HepG2 (cell line): ENCODE data around the gene SLC16A3. TPM values are rescaled to one million over a fixed set of nuclear protein-coding genes. Genes with fewer than 3 reads are reported as not detected.

Source experiments
- BCLAF1 ChIP-seq: fragments of 450-650 bp; IDR thresholded peaks from 2 replicates; pipeline ENCODE4 v1.6.1; 2017; ENCODE audit warnings: mild to moderate bottlenecking
- CEBPB ChIP-seq: IDR thresholded peaks from 2 replicates; pipeline ENCODE4 v1.6.1; 2011; ENCODE audit warnings: low read depth, low read length, improper control_type of control experiment, borderline replicate concordance
- CHD4 ChIP-seq: fragments of 200-600 bp; sonication (generic); IDR thresholded peaks from 2 replicates; pipeline ENCODE4 v1.7.0; 2017; ENCODE audit warnings: mild to moderate bottlenecking, low read length, borderline replicate concordance
- ELF3 ChIP-seq: IDR thresholded peaks from 2 replicates; pipeline ENCODE4 v1.6.1; 2016; ENCODE audit warnings: missing genetic modification reagents, missing compliant biosample characterization
- KLF16 ChIP-seq, 2 experiments: sonication (generic) in 1 of 2; formaldehyde crosslinking in 1 of 2; IDR thresholded peaks; 2 replicates each; pipeline versions ENCODE4 v1.6.1 to v1.8.0; 2016 to 2023; ENCODE audit warnings: missing genetic modification reagents in 2 of 2, missing compliant biosample characterization in 1 of 2
- MIER3 ChIP-seq: IDR thresholded peaks from 2 replicates; pipeline ENCODE4 v1.6.1; 2016; ENCODE audit warnings: missing compliant biosample characterization, borderline replicate concordance
- MLXIP ChIP-seq: sonication (generic); formaldehyde crosslinking; IDR thresholded peaks from 2 replicates; pipeline ENCODE4 v1.9.0; 2021; ENCODE audit warnings: missing genetic modification reagents, borderline replicate concordance
- NONO ChIP-seq, 2 experiments: fragments of 450-650 bp in 1 of 2; sonication (generic) in 1 of 2; formaldehyde crosslinking in 1 of 2; IDR thresholded peaks in 1 of 2; conservative IDR thresholded peaks in 1 of 2; 2 replicates each; pipeline versions ENCODE4 v1.6.1 to v1.8.0; 2017 to 2022; ENCODE audit warnings: mild to moderate bottlenecking in 1 of 2, missing genetic modification reagents in 1 of 2, moderate library complexity in 1 of 2
- NR2F6 ChIP-seq, 2 experiments: IDR thresholded peaks; 2 replicates each; pipeline ENCODE4 v1.6.1; 2016; ENCODE audit warnings: antibody characterized with exemption in 1 of 2, mild to moderate bottlenecking in 1 of 2
- NR3C1 ChIP-seq: sonication (generic); formaldehyde crosslinking; IDR thresholded peaks from 2 replicates; pipeline ENCODE4 v1.4.0; 2020; ENCODE audit warnings: missing genetic modification reagents
- SALL1 ChIP-seq: sonication (generic); formaldehyde crosslinking; IDR thresholded peaks from 2 replicates; pipeline ENCODE4 v1.8.0; 2022; ENCODE audit warnings: mild to moderate bottlenecking, missing genetic modification reagents
- TFDP1 ChIP-seq: IDR thresholded peaks from 2 replicates; pipeline ENCODE4 v1.6.1; 2016; ENCODE audit warnings: missing compliant biosample characterization, missing genetic modification reagents, borderline replicate concordance
- ZMAT3 ChIP-seq: sonication (generic); formaldehyde crosslinking; conservative IDR thresholded peaks from 2 replicates; pipeline ENCODE4 v1.7.0; 2021; ENCODE audit warnings: missing genetic modification reagents
- ZNF142 ChIP-seq: sonication (generic); formaldehyde crosslinking; IDR thresholded peaks from 2 replicates; pipeline ENCODE4 v1.4.0; 2020; ENCODE audit warnings: missing genetic modification reagents
- ZNF383 ChIP-seq: sonication (generic); formaldehyde crosslinking; IDR thresholded peaks from 2 replicates; pipeline ENCODE4 v1.4.0; 2020; ENCODE audit warnings: missing genetic modification reagents, mild to moderate bottlenecking, borderline replicate concordance
- polyA plus RNA-seq, 8 experiments: library from polyadenylated mRNA; depleted of rRNA in 3 of 8; stranded (reverse) in 7 of 8; unstranded in 1 of 8; fragments of >200 nt; fragmentation: Illumina TruSeq in 4 of 8; extraction: Trizol in 4 of 8; gene quantifications; 2 replicates each; pipeline versions ENCODE4 v1.2.1 to v1.2.3, GENCODE V29; 2011 to 2016; ENCODE audit warnings: low read depth in 4 of 8, missing spikeins in 1 of 8, mixed read lengths in 1 of 8; ENCODE audit not compliant: insufficient read depth in 1 of 8
- total RNA-seq, 5 experiments: library from RNA; depleted of rRNA; stranded (reverse); fragments of >200 nt; fragmentation: Illumina TruSeq; extraction: Trizol; gene quantifications; 2 replicates each; pipeline ENCODE4 v1.2.3, GENCODE V29; 2016; ENCODE audit warnings: low read depth in 1 of 5

The SLC16A3 gene
- total and polyA plus RNA-seq, 2 of the 13 experiments (the other 11 are each of a cell fraction or from before 2014, with no cell fraction given), result 242 to 349 TPM

GRCh38 chr17:82231562-82232321 is 2.9 kb downstream of the SLC16A3 start (continued):
- peak; percentile 85; the same call in 1 of the 2 replicates for TF ChIP-seq MIER3 (CRISPR knock-in tag)
- peak; percentile 96 for TF ChIP-seq ZNF383
- no peak for TF ChIP-seq CHD4
- TF ChIP-seq SALL1, result peak; percentile 76
- peak; percentile 85 for TF ChIP-seq NR2F6 (IDR thresholded peaks at IDR 0.05)
- TF ChIP-seq NR2F6 (CRISPR knock-in tag; IDR thresholded peaks at IDR 0.05), result peak; percentile 94
- no peak for TF ChIP-seq ZNF142 (CRISPR knock-in tag)
- peak in 1 of 2 experiments; percentile 81; a peak in 1 of 4 replicates for TF ChIP-seq KLF16 (CRISPR knock-in tag; IDR thresholded peaks at IDR 0.05)
- TF ChIP-seq BCLAF1, result no peak
- peak; percentile 70 for TF ChIP-seq TFDP1 (CRISPR knock-in tag)
- peak; percentile 17; the same call in 1 of the 2 replicates for TF ChIP-seq ZMAT3 (CRISPR knock-in tag)
- TF ChIP-seq MLXIP, result no peak
- TF ChIP-seq NR3C1 (CRISPR knock-in tag), result no peak
- TF ChIP-seq CEBPB, result peak; percentile 79
- TF ChIP-seq ELF3 (CRISPR knock-in tag), result peak; percentile 99
- no peak for TF ChIP-seq NONO (IDR thresholded peaks at IDR 0.05)
- TF ChIP-seq NONO (CRISPR knock-in tag; conservative IDR thresholded peaks at IDR 0.05), result peak; percentile 94
